Peyer's patch (tissue), 4 donors: ENCODE measurements around the gene RNF149. TPM values are rescaled to one million over a fixed set of nuclear protein-coding genes. Genes with fewer than 3 reads are reported as not detected.

Experiments
- DNase-seq, 3 donors: peaks; one replicate each; pipeline ENCODE4 v3.0.0-alpha.2; 2017 to 2019
- H3K27ac ChIP-seq, 4 donors: fragments of 200-600 bp; sonication (generic); one replicate each; pipeline ENCODE4 v1.5.1; 2016 to 2019
- H3K27me3 ChIP-seq, 2 donors: fragments of 200-600 bp; sonication (generic); one replicate each; pipeline ENCODE4 v1.5.1; 2019
- H3K36me3 ChIP-seq, 3 donors: fragments of 200-600 bp; sonication (generic); one replicate each; pipeline ENCODE4 v1.5.1; 2016 to 2019
- H3K4me1 ChIP-seq, 4 donors: fragments of 200-600 bp; sonication (generic); one replicate each; pipeline ENCODE4 v1.5.1; 2016 to 2019
- H3K4me3 ChIP-seq, 4 donors: fragments of 200-600 bp; sonication (generic); 1 replicate in 3 of 4; 2 replicates in 1 of 4; pipeline ENCODE4 v1.5.1; 2016 to 2019; ENCODE audit warnings: mild to moderate bottlenecking in 1 of 4
- H3K9me3 ChIP-seq, 4 donors: fragments of 200-600 bp; sonication (generic); one replicate each; pipeline ENCODE4 v1.5.1; 2016 to 2019; ENCODE audit warnings: mild to moderate bottlenecking in 1 of 4
- CTCF ChIP-seq, 6 experiments: fragments of 450-650 bp in 4 of 6; fragments of 200-600 bp in 2 of 6; sonication (generic) in 1 of 6; IDR thresholded peaks; one replicate each; pipeline ENCODE4 v1.5.1; 2017 to 2019; ENCODE audit warnings: antibody characterized with exemption in 6 of 6, mild to moderate bottlenecking in 3 of 6, moderate library complexity in 1 of 6
- POLR2A ChIP-seq, 2 donors: fragments of 450-650 bp; IDR thresholded peaks; one replicate each; pipeline ENCODE4 v1.5.1; 2017; ENCODE audit warnings: antibody characterized with exemption in 2 of 2, mild to moderate bottlenecking in 2 of 2, moderate library complexity in 2 of 2
- total RNA-seq, 4 donors: library from RNA; depleted of rRNA; stranded (reverse); fragments of >200 nt; gene quantifications; one replicate each; pipeline ENCODE4 v1.1.0, GENCODE V29; 2016

The RNF149 gene
- total RNA-seq, 4 donors from 2014 or later: 61.1 to 86.2 (median 70.5) TPM

- Histone ChIP-seq H3K36me3 (peaks cover 0 to 99% (median 0%) of the 10 kb centered on the region in 3 donors), H3K27ac (no peak overlapping the region), H3K4me1 (no peaks in the 10 kb centered on the region), H3K4me3 (no peak overlapping the region), H3K9me3 (no peaks in the 10 kb centered on the region), H3K27me3 (no peaks in the 10 kb centered on the region)
- no peak for DNase-seq
- TF ChIP-seq CTCF (IDR thresholded peaks at IDR 0.05): no peak
- TF ChIP-seq POLR2A (IDR thresholded peaks at IDR 0.05): no peak
Observed at GRCh38 chr2:101281482-101281881, 27.0 kb downstream of the RNF149 start.

GRCh38 chr2:101278925-101279324 lies 29.6 kb downstream of the RNF149 start:
- no peak for TF ChIP-seq CTCF (IDR thresholded peaks at IDR 0.05)
- TF ChIP-seq POLR2A (IDR thresholded peaks at IDR 0.05): no peak
- H3K36me3 ChIP-seq: peaks cover 0 to 91% (median 0%) of the 10 kb centered on the region in 3 donors
- H3K9me3 ChIP-seq: no peaks in the 10 kb centered on the region

GRCh38 chr2:101277111-101277510 lies 31.4 kb downstream of the RNF149 start:
- no peak for TF ChIP-seq POLR2A (IDR thresholded peaks at IDR 0.05)
- TF ChIP-seq CTCF (IDR thresholded peaks at IDR 0.05): peak in 1 of 6 experiments; percentile 19
- no peaks in the 10 kb centered on the region for H3K27me3 ChIP-seq
- H3K27ac ChIP-seq: no peak overlapping the region
- peaks cover 0 to 92% (median 0%) of the 10 kb centered on the region in 3 donors for H3K36me3 ChIP-seq
- H3K4me1 ChIP-seq: no peaks in the 10 kb centered on the region
- H3K4me3 ChIP-seq: no peak overlapping the region
- no peak for DNase-seq
- no peaks in the 10 kb centered on the region for H3K9me3 ChIP-seq

More at GRCh38 chr2:101278925-101279324, 29.6 kb downstream of the RNF149 start:
- DNase-seq: no peak
- H3K4me1 ChIP-seq: no peaks in the 10 kb centered on the region
- no peak overlapping the region for H3K27ac ChIP-seq
- H3K4me3 ChIP-seq: no peak overlapping the region
- no peaks in the 10 kb centered on the region for H3K27me3 ChIP-seq

GRCh38 chr2:101274142-101274541 lies 34.4 kb downstream of the RNF149 start:
- TF ChIP-seq CTCF (IDR thresholded peaks at IDR 0.05): no peak
- no peak for TF ChIP-seq POLR2A (IDR thresholded peaks at IDR 0.05)
- H3K9me3 ChIP-seq: no peaks in the 10 kb centered on the region
- H3K36me3 ChIP-seq: peaks cover 0 to 91% (median 0%) of the 10 kb centered on the region in 3 donors
- no peaks in the 10 kb centered on the region for H3K27me3 ChIP-seq
- no peak for DNase-seq
- no peak overlapping the region for H3K27ac ChIP-seq
- H3K4me1 ChIP-seq: no peaks in the 10 kb centered on the region
- H3K4me3 ChIP-seq: no peak overlapping the region

GRCh38 chr2:101273056-101273455 lies 35.4 kb downstream of the RNF149 start:
- H3K27me3 ChIP-seq: no peaks in the 10 kb centered on the region
- TF ChIP-seq POLR2A (IDR thresholded peaks at IDR 0.05) (no peak), CTCF (IDR thresholded peaks at IDR 0.05) (no peak)
- no peak for DNase-seq
- H3K27ac ChIP-seq: no peak overlapping the region
- no peaks in the 10 kb centered on the region for H3K9me3 ChIP-seq
- no peaks in the 10 kb centered on the region for H3K4me1 ChIP-seq
- H3K4me3 ChIP-seq: no peak overlapping the region
- peaks cover 0 to 85% (median 0%) of the 10 kb centered on the region in 3 donors for H3K36me3 ChIP-seq
